G401.6 (cell line): ENCODE measurements around the gene COX5B.
A peak's percentile ranks its signal among the peaks of the same experiment; 100 is the strongest.
"Not testable (repeated sequence)": the region's sequence is repeated elsewhere in the genome, so short reads cannot be mapped to it uniquely, and the experiment has no call there.

Source experiments
- FAIRE-seq: peaks from 2 replicates; lab custom pipeline; 2012; peaks lifted over from hg19 to GRCh38; lab: Jason Lieb, UNC

The COX5B gene

GRCh38 chr2:97673182-97673914 lies 27.5 kb downstream of the COX5B start:
- FAIRE-seq, result no peak

- FAIRE-seq, result no peak
Observed at GRCh38 chr2:97673915-97674283, 28.0 kb downstream of the COX5B start.

GRCh38 chr2:97675430-97676113 lies 29.7 kb downstream of the COX5B start:
- FAIRE-seq, result no peak

GRCh38 chr2:97676620-97677019 lies 30.8 kb downstream of the COX5B start:
- no peak for FAIRE-seq

- FAIRE-seq, result no peak
Observed at GRCh38 chr2:97677480-97677879, 31.6 kb downstream of the COX5B start.

GRCh38 chr2:97678298-97678697 lies 32.4 kb downstream of the COX5B start:
- FAIRE-seq, result no peak

- FAIRE-seq, result not testable (repeated sequence)
Observed at GRCh38 chr2:97687235-97687634, 41.4 kb downstream of the COX5B start.

GRCh38 chr2:97688062-97688827 lies 42.4 kb downstream of the COX5B start:
- no peak for FAIRE-seq

- no peak for FAIRE-seq
Observed at GRCh38 chr2:97691166-97691565, 45.3 kb downstream of the COX5B start.

- FAIRE-seq, result no peak
Observed at GRCh38 chr2:97693476-97693875, 47.6 kb downstream of the COX5B start.

- FAIRE-seq, result no peak
Observed at GRCh38 chr2:97695744-97696143, 49.9 kb downstream of the COX5B start.

- FAIRE-seq, result peak; percentile 94
Observed at GRCh38 chr2:97697252-97698235, 51.7 kb downstream of the COX5B start.
